HG02759 (cell line): Measurements from ENCODE around the gene PHACTR2.

Experiments
- ATAC-seq: cut with Tn5 transposase; IDR thresholded peaks from one replicate; pipeline ENCODE4 v1.9.1; 2021; ENCODE audit warnings: mild to moderate bottlenecking, moderate library complexity; ENCODE audit not compliant: unreplicated experiment

Gene PHACTR2

DNA sequence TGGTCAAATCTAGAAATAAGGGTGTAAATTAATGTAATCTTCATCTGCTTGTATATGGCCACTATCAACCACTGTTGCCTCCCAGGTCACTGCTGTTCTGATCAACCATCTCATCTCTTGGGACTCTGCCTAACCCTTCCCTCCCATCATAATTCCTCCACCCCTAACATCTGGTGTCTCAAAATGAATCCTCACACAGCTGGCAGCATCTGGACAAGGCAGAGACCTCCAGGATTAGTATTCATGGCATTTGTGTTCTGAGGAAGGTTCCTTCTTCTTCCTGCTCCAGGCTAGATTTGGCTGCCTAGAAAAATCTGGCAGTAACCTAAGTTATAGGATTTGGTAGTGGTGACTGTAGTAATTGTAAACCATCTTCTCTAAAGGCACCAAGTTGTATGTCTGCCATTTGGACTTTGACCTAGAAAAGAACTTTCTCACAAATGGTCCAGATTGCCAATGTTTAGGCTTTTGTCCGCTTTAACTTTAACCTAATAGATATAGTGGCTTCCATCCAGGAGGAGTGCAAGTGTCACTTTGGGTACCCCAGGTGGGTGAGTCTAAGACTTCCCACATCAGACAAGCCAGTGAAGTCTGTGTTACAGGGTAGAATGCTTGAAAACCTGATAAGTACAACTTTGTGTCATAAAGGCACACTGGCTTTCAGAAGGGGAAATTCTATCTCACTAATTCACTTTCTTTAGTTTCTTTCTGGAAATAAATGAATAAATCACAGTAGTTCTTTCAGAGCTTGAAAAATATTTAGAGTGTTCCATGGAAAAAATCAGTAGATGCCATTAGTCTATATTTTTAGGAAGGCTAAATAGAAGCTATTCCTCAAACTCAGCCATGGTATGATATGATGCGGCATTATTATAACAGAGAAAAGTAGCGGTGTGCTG is 3.0 kb upstream of the PHACTR2 start:
- ATAC-seq = no peak

DNA sequence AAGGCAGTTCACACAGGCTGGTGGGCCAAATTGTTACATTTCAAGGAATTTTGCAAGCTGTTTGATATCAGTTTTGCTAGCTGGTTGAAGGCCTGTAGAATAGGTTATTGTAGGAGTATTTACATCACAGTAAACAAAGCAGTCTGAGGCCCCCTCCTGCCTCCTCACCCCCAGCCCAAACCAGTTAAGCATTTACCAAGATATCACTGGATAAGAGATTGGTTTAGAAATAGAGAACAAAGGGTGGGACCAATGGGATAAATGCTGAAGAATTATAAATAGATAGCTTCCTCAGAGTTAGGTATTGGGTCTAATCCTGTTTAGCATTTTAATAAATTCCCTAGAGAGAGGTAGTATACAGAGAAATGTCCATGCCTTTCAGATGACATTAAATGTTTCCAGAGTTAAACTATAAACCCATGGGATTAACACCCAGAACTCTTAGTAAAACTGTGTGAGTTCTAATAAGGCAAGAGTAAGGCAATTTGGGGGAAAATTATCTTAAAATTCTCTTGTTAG is 2.3 kb upstream of the PHACTR2 start:
- ATAC-seq = no peak

DNA sequence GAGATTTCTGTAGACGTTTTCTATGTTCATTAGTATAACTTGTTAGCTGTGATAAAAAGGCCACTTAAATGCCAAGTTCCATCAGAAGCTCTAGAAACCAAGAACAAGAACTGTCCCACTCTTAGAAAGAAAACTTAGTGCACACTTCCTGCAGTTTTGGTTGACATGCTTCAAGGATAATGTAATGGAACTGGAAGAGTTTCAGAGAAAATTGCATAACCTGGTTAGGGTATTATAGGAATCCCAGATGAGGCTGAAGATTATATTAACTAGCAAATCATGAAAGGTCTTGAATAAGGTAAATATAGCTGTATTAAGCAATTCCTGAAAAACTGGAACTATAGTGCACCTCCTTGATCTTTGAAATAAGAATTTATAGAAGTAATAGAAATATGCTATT is 1.8 kb upstream of the PHACTR2 start:
- ATAC-seq = no peak

DNA sequence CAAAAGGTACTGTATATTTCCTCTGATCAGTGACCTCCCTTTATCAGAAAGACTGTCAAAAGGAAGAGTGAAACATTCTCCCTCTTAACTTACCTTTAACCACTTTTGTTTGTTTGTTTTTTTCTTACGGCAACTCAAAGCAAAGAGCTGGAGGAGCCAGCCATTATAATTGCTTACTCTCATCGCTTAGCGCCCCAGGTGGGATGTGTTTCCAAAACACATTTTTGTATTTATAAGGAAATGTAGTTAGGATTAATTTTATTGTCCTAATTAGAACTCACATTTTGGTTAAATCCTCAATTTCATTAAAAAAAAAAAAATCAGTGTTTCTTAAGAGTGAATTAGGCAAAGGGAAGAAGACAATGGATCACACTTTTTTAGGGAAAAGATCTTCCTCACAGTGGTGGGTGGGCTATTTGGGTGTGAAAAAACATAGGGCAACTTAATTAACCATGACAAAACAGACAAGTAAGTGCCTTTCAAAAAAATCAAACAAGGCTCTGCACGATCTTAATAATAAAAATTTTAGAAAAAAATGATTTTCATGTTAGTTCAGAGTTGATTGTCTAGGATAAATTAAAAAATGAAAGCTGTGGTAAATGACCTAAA is 1.2 kb upstream of the PHACTR2 start:
- no peak for ATAC-seq

DNA sequence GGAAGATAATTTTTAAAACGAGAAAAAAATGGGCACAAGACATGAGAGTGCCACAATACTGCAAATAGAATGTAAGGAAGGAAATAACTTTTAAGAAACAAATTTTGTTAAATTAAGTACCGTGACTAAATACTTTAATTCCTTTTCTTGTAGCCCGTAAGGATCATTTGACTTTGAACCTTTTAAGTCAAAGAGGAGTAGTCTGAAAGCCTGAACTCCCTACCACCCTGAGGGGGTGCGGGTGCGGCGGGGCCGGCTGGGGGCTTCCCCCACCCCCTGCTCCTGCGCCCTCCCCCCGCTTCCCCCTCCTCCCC is 231 bp upstream of the PHACTR2 start:
- ATAC-seq = no peak

DNA sequence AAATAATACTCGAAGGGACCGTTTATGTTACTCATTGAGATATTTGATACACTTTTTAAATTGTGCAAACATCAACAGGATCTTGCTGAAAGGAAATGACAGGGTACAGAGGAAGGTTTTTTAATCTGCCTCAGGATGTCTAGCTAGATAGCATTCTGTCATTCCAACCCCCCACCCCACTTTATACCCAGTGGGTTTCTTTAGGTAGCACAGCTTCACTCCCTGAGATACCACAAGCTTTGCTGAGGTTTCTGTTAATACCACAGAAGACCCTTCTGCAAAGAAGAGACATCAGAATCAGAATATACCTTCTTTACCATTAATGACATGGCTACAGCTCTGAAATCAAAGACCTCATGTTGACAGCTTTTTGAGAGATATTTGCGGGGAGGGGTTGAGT is 1.3 kb downstream of the PHACTR2 start:
- ATAC-seq = no peak

DNA sequence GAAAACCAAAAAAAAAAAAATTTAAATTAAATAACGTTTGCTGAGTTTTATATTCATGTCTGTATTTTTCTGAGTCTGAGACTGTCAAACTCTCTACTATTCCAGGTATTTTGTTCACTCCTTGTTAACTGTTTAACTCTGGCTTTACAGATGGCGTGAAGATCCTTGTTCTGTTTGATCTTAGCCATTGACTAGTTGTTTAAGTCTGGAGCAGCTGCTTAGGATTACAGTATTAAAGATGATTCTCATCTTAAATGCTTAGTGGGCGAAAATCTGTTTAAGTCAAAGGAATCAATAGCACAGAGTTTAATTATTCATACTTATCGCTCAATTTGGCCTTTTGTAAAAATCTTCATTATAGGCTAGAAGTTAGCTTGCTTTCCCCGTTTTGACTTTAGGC is 2.4 kb downstream of the PHACTR2 start:
- no peak for ATAC-seq

DNA sequence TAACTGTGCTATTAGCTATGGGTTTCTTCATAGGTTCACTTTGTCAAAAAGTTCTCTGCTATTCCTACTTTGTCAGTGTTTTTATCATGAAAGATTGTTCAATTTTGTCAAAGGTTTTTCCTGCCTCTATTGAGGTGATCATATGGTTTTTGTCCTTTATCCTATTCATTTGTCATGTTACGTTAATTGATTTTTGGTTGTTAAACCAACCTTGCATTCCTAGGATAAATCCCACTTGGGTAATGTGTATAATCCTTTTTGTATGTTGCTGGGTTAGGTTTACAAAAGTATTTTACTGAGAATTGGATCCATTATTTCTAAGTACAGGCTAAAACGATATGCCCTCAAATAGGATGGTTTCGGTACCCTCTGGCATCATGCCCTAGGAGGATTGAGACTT is 5.0 kb downstream of the PHACTR2 start:
- ATAC-seq = no peak

DNA sequence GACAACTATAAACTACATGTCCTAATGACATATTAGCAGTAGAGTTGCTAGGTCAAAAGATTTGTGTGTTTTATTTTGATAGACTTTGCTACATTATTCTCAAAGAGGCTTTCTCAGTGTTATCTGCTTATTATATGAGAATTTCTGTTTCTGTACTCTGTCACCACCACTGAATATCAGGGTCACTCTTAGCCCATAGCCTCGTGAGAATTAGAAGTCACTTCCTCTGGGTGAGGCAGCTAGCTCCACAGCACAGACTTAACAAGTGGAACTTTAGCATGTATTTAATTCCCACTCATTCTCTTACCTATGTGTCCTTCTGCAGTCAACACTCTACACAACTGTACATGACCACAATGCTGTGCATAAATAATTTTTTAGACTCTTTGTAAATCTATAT is 6.7 kb downstream of the PHACTR2 start:
- no peak for ATAC-seq

DNA sequence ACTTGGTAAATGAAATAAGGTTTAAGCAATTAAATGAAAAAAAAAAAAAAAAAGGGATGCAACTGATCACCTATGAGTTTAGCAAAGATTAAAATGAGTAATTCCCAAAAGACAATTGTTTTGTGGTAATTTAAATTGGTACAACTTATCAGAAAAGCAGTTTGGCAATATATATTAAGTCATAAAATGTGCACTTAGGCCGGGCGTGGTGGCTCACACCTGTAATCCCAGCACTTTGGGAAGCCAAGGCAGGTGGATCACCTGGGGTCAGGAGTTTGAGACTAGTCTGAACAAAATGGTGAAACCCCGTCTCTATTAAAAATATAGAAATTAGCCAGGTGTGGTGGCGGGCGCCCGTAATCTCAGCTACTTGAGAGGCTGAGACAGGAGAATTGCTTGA is 7.9 kb downstream of the PHACTR2 start:
- no peak for ATAC-seq

DNA sequence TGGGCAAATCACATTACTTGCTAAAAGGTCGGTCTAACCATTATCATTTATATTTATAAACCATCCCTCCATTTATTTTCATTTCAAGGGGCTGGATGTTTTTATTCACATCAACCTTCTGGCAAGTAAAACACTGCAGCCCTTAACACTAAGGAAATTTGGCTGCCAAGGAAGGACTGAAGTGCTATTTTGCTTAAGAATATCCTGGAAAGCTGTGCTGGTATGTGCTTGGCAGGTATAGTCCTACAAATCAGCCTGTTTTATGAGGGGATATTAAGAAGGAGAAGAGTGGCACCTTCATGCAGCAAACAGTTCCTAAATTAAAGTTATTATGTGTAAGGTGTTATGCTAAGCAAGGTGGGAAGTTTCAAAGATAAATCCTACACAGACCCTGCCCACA is 9.8 kb downstream of the PHACTR2 start:
- ATAC-seq = no peak

DNA sequence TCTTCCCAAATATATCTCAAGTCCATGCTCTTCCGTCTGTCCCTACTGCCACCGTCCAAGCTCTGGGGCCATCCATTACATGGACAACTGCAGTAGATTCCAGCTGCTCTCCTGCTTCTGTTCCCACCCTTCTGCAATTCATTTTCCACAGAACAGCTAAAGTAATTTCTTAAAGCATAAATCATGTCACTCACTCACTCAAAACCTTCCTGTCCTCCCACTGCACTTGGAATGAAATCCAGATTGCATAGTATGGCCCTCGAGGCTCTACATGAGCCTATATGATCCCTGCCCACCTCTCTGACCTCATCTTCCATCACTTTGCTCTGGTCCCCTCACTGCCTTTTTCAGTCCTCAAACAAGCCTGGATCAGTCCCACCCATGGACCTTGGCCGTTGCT is 10.9 kb downstream of the PHACTR2 start:
- ATAC-seq = no peak

DNA sequence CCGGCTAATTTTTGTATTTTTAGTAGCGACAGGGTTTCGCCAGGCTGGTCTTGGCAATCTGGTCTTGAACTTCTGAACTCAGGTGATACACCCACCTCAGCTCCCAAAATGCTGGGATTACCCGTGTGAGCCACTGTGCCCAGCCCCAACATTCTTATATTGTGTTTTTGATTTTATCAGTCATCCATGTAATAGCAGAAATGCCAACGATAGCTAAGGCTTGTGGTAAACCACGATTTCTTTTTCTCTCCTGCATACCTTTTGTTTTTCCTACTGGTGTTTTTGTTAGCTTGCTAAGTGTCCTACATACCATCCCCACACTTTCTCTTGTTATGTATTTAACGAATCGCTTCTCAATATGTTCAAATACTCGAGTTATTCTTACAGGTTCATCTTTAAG is 12.1 kb downstream of the PHACTR2 start:
- ATAC-seq = no peak

DNA sequence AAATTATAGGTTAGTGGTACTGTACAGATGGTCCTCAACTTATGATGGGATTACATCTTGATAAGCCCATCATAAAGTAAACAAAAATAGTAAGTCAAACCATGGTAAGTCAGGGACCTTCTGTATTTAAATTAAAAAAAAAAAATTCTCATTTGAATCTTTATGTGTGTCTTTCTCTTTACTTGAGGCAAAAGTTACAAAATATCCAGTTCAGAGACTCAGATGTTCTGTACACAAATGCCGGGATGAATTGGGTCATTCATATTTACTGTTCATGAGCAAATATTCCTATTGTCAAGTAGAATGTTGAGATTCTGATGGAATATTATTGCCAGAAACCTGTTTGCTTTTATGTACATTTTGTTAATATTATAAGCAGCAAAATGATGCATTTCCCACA is 13.4 kb downstream of the PHACTR2 start:
- ATAC-seq = no peak

DNA sequence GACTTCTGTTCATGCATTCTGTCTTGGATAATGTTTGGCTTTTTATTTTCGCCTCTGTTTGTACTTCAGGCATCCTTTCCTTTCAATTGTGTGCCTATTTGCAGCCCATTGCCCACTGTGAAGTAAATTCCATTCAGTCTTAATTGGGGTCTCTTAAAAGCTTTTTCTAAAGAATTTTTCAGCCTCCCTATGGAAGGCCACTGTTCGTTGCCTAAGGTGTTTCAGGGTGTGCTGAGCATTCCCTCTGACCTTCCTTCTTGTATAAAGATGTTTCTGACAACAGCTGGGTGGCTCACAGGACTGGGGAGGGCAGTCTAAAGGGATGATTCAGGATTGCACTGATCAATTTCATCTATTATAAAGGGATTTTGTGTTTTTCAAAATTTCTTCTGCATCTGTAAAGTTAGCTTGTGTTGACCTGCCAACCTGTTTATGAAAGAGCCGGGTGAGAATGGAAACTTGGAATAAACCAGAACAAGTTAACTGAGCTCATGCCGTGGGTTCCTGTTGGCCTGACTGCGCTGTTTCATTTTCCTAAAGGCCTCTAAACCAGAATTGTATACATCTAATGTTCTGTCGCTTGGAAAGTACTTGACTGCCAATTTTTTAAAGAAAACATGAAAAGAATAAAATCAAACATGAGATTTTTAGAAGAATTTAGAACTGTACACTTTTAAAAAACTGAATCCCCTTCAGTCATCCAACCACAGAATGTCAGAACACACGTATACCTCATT is 14.3 kb downstream of the PHACTR2 start:
- no peak for ATAC-seq

DNA sequence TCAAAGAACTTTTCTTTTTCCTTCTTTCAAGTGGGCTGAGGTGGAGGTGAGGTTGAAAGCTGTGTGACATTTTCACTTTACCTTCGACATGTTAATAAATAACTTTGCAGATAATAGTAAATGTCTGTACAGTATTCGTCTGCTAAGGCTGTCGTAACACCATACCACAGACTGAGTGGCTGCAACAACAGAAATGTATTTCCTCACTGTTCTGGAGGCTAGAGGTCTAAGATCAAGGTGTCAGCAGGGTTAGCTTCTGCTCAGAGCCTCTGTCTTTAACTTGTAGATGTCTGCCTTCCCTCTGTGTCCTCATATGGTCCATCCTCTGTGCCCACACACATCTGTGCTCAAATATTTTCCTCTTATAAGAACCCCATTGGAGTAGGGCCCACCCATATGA is 14.9 kb downstream of the PHACTR2 start:
- ATAC-seq = no peak

DNA sequence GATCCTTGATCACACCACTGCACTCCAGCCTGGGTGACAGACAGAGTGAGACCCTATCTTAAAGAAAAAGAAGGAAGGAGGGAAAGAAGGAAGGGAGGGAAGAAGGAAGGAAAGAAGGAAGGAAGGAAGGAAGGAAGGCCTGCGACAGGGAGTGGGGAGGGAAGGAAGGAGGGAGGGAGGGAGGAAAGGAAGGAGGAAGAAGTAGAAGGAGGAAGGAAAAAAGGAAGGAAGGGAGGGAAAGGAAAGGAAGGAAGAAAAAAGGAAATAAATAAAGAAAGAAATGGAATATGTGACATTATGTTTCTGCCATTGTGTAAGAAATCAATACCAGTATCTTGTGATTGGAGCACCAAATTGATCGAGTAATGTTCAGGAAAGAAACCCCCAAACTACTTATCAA is 16.2 kb downstream of the PHACTR2 start:
- no peak for ATAC-seq

DNA sequence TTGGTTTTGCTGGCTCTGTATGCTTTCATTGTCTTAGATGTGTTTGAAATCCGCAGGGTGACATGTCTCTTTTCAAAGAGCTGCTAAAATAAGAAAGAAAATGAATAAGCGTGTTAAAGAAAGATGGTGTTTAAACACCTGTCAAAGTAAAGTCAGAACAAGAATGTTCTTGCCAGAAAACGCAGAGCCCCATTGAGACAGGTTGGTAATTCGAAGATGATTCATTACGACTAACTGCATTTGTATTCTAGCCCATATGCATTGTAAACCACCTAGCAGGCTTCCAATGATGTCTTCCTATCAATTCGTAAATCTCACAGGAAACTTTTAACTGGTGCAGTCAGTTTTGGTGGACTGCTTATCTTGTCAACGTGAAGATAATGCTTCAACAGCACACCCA is 16.8 kb downstream of the PHACTR2 start:
- ATAC-seq = no peak

DNA sequence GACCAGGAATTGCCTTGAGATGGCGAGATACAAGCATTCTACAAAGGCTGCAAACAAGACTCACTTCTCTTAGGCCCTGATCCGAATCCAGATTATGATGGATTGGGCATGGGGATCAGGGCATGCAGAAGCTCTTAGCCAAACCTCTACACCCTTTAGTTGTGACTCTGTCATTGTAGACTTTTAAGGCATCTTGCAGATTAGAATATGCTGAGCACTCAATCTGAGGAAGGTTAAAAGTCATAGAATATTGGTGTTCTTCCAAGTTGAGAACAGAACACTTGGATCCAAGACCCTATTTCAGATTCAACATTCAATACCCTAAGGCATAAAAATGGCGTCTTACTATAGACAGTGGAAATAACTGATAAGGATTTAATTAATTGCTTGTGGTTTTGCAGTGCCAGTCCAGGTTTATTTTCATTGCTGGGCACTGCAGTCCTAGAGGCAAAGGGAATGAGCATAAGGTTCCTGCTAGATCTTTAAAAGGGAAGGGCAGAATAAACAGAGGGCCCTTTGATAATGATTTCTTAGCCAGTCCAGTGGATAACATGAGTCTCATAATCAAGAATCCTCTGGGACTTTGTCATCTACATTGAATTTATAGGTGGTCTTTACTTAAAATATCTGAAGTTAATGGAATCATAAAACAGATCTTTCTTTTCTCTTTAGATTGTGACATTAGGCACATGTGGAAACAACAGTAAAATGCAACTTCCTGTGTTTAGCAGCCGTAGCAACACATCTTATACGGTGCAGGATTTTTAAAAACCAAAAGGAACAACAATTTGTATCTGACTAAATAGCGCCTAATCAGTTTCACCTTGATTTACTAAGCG is 17.6 kb downstream of the PHACTR2 start:
- ATAC-seq = no peak

DNA sequence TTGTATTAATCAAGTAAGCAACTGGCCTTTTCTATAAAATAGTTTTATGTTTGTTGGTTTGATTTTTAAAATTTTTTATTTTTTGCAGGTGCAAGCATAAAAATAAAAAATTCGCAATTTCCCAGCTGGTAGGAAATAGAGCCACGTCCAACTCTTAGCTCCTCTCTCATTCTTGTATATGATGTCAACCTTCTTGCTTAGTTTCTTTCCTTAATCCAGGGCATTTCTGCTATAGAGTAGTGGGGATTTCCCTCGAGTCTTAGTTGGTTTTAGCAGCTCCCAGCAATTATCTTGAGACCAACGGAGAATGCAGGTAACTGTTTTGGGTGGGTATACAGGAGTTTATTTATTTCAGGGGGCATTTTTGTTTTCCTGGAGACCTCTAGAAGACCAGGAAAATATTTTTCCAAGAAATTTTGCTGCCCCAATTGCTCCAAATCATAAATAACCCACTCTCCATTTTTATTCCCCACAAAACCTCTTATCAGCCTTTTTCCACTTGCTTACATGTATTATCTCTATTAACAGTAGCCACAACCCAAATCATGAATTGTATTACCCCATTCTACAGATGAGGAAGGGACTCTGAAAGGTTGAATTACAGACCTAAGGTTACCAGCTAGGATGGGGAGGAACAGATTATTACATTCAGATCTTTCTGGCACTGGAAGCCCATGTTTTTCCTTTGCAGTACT is 18.4 kb downstream of the PHACTR2 start:
- no peak for ATAC-seq

DNA sequence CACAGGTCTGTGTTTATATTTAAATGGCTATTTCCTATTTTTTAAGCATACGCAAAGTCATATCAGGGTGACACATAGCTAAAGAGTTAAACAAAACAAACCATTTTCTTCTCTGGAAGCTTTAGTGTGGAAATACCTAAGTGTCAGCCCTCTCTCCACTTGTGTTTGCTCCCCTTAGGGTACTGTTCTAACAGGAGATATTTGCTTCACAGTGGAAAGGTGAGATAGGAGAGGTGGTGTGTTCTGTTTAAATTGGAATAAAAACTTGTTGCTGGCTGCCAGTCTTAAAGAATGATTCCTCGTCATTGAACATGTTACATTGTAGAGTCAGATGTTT is 18.9 kb downstream of the PHACTR2 start:
- ATAC-seq = no peak
